Endothelial cell of umbilical vein (primary cell): Measurements from ENCODE around the gene MAML2. TPM values are rescaled to one million over a fixed set of nuclear protein-coding genes. Genes with fewer than 3 reads are reported as not detected.

ENCODE experiments used
- BruUV-seq: library from RNA; stranded (reverse); fragments of 400-500 nt; replicated peaks from 2 replicates; lab custom pipeline; 2021; lab: Mats Ljungman, UMichigan
- CTCF ChIA-PET: fragments of 300-600, 350-600 bp; sonication (Branson Sonifier 250); formaldehyde crosslinking; loops from one replicate; lab custom pipeline; 2021; ENCODE audit warnings: antibody characterized with exemption, inconsistent platforms; lab: Charles Lee
- POLR2A ChIA-PET: fragments of 300-600, 350-600 bp; sonication (Branson Sonifier 250); formaldehyde crosslinking; loops from one replicate; lab custom pipeline; 2021; ENCODE audit warnings: antibody characterized with exemption, inconsistent platforms; lab: Charles Lee
- DNase-seq: peaks from one replicate; pipeline ENCODE4 v3.0.0-alpha.2; 2011; ENCODE audit warnings: low read depth, low spot score
- FAIRE-seq: peaks from 2 replicates; lab custom pipeline; 2011; peaks lifted over from hg19 to GRCh38; lab: Jason Lieb, UNC
- H2AFZ ChIP-seq: 2 replicates; pipeline ENCODE4 v1.6.0; 2012; ENCODE audit warnings: low read depth, low read length, control low read depth, inconsistent platforms
- H3K27ac ChIP-seq: 2 replicates; pipeline ENCODE4 v1.5.1; 2011; ENCODE audit warnings: low read depth, mild to moderate bottlenecking, control low read depth, low read length, moderate library complexity; ENCODE audit not compliant: insufficient read depth
- H3K27me3 ChIP-seq, 2 experiments: 2 replicates each; pipeline versions ENCODE4 v1.6.0 to v1.6.1; 2011; ENCODE audit warnings: low read length in 2 of 2, mixed read lengths in 1 of 2; ENCODE audit not compliant: control insufficient read depth in 2 of 2, insufficient read depth in 2 of 2
- H3K36me3 ChIP-seq, 2 experiments: 2 replicates in 1 of 2; 3 replicates in 1 of 2; pipeline ENCODE4 v1.5.1; 2011; ENCODE audit warnings: low read length in 2 of 2, mild to moderate bottlenecking in 1 of 2, moderate library complexity in 1 of 2; ENCODE audit not compliant: control insufficient read depth in 2 of 2, insufficient read depth in 2 of 2; ENCODE audit errors: extremely low read depth in 1 of 2
- H3K4me1 ChIP-seq: 3 replicates; pipeline ENCODE4 v1.5.1; 2011; ENCODE audit warnings: mild to moderate bottlenecking, low read length; ENCODE audit not compliant: control insufficient read depth, insufficient read depth; ENCODE audit errors: extremely low read depth
- H3K4me2 ChIP-seq: 2 replicates; pipeline ENCODE4 v1.6.1; 2011; ENCODE audit warnings: low read length, control low read depth, mixed read lengths; ENCODE audit not compliant: insufficient read depth
- H3K4me3 ChIP-seq, 3 experiments: fragments of 200-600 bp in 1 of 3; sonication (generic), shearing (Covaris generic) in 1 of 3; replicated peaks in 1 of 3; 2 replicates each; pipeline ENCODE4 v1.5.1; 2011 to 2016; ENCODE audit warnings: control low read depth in 3 of 3, low read length in 3 of 3, mild to moderate bottlenecking in 2 of 3, inconsistent platforms in 1 of 3, low read depth in 1 of 3, moderate library complexity in 1 of 3; ENCODE audit not compliant: insufficient read depth in 1 of 3
- H3K79me2 ChIP-seq: 2 replicates; pipeline ENCODE4 v1.6.0; 2012; ENCODE audit warnings: low read length, inconsistent platforms; ENCODE audit not compliant: control insufficient read depth, insufficient read depth
- H3K9ac ChIP-seq: replicated peaks from 2 replicates; pipeline ENCODE3; 2011; ENCODE audit warnings: low read length, control low read depth; ENCODE audit not compliant: insufficient read depth; ENCODE audit errors: extremely low read depth
- H3K9me1 ChIP-seq: replicated peaks from 3 replicates; pipeline ENCODE4 v1.6.0; 2011; ENCODE audit warnings: mild to moderate bottlenecking, low read length; ENCODE audit not compliant: control insufficient read depth, insufficient read depth; ENCODE audit errors: extremely low read depth
- H3K9me3 ChIP-seq: replicated peaks from 2 replicates; pipeline ENCODE4 v1.5.1; 2012; ENCODE audit warnings: low read length, inconsistent platforms; ENCODE audit not compliant: control insufficient read depth, insufficient read depth
- H4K20me1 ChIP-seq: replicated peaks from 2 replicates; pipeline ENCODE3; 2011; ENCODE audit warnings: mild to moderate bottlenecking, low read length; ENCODE audit not compliant: control insufficient read depth, insufficient read depth; ENCODE audit errors: extremely low read depth
- EZH2 ChIP-seq: IDR thresholded peaks from 2 replicates; pipeline ENCODE4 v1.6.1; 2012; ENCODE audit warnings: borderline replicate concordance, low read depth, mild to moderate bottlenecking, moderate library complexity, low read length, inconsistent platforms; ENCODE audit not compliant: severe bottlenecking
- FOS ChIP-seq: IDR thresholded peaks from 2 replicates; pipeline ENCODE4 v1.6.1; 2011; ENCODE audit warnings: mild to moderate bottlenecking, low read length, moderate library complexity, borderline replicate concordance; ENCODE audit not compliant: insufficient read depth
- JUN ChIP-seq: IDR thresholded peaks from 2 replicates; pipeline ENCODE4 v1.6.1; 2011; ENCODE audit warnings: borderline replicate concordance, low read depth; ENCODE audit not compliant: insufficient read length, insufficient read depth
- MYC ChIP-seq: IDR thresholded peaks from one replicate; pipeline ENCODE4 v1.6.1; 2011; ENCODE audit warnings: mild to moderate bottlenecking, low read depth, low read length
- POLR2A ChIP-seq: IDR thresholded peaks from 2 replicates; pipeline ENCODE4 v1.6.1; 2012; ENCODE audit warnings: low read depth, mild to moderate bottlenecking, control low read depth, low read length
- dilution Hi-C: fragments of 300-500 bp; cut with MboI; formaldehyde crosslinking; loops from one replicate; pipeline ENCODE4 v1.15.0; 2019; ENCODE audit warnings: low sequenced_read_pairs; ENCODE audit not compliant: extremely low pct_ligation_motif_present
- intact Hi-C: fragments of 100-400 bp; cut with micrococcal nuclease; formaldehyde crosslinking; loops from one replicate; pipeline ENCODE4 v1.10.0; 2022
- polyA plus RNA-seq, 4 experiments: library from polyadenylated mRNA; depleted of rRNA in 3 of 4; stranded (reverse) in 3 of 4; unstranded in 1 of 4; fragments of >200 nt; gene quantifications; 2 replicates each; pipeline versions ENCODE4 v1.2.1 to v1.2.3, GENCODE V29; 2011 to 2012; ENCODE audit warnings: missing spikeins in 1 of 4
- total RNA-seq: library from RNA; stranded (reverse); gene quantifications from 2 replicates; pipeline ENCODE4 v1.2.3, GENCODE V29; 2021
- TF ChIP-seq, protein P1 (sequence below): IDR thresholded peaks from 2 replicates; pipeline ENCODE4 v1.6.1; 2011; ENCODE audit not compliant: insufficient read depth, insufficient read length

MAML2 gene
- total and polyA plus RNA-seq, 2 donors (not counting 3 experiments of a cell fraction or from before 2014, with no cell fraction given) = 12.4 to 16.8 TPM

DNA sequence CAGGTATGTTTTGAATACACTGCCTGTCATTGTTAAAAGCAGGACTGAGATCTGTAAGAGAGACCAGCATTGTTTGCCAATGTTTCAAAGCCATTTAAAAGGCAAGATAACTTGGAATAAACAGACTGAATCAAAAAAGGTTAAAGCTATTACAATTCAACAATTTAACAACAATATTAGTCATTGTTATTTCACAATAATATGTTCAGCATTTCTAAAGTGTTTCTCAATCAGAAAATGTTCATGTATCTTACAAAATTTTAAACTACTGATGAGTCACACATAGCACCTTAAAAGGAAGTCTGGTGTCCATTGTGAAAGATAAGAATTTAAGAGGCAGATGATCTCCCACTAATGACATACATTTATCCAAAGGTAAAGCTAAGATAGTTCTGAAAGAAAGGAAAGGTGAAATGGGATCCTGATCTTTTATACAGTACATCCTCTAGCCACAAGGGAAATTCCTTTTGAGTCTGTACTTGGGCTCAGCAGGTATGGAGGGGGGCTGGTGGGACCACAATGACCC lies 79.7 kb downstream of the MAML2 start:
- DNase-seq (peak; percentile 45), FAIRE-seq (no peak)
- Histone ChIP-seq H3K9me1 (no peaks in the 10 kb centered on the region), H3K79me2 (no peaks in the 10 kb centered on the region), H3K27me3 (no peaks in the 10 kb centered on the region), H4K20me1 (no peaks in the 10 kb centered on the region), H3K9ac (no peak overlapping the region), H3K36me3 (no peaks in the 10 kb centered on the region), H3K4me2 (peak overlapping the region; percentile 9), H3K27ac (peak overlapping the region; percentile 15), H2AFZ (no peak overlapping the region), H3K9me3 (no peaks in the 10 kb centered on the region), H3K4me3 (no peak overlapping the region), H3K4me1 (peaks cover 47% of the 10 kb centered on the region)
- intact Hi-C loops = no loop called here
- TF ChIP-seq JUN = peak; percentile 63
- TF ChIP-seq MYC = no peak
- peak; percentile 55 for TF ChIP-seq FOS
- CTCF ChIA-PET = interaction anchor here (0.9 to 1.7 kb wide), 5 partner anchors 9 to 209 kb away, joined by 3 to 12 read pairs (median 5); partner anchors contain the start of gene MAML2
- POLR2A ChIA-PET = interaction anchor here (0.8 kb wide), 1 partner anchor 44 kb away, joined by 3 read pairs; no protein-coding TSS in a partner anchor
- dilution Hi-C loops = no loop called here
- BruUV-seq = no TSS peak

DNA sequence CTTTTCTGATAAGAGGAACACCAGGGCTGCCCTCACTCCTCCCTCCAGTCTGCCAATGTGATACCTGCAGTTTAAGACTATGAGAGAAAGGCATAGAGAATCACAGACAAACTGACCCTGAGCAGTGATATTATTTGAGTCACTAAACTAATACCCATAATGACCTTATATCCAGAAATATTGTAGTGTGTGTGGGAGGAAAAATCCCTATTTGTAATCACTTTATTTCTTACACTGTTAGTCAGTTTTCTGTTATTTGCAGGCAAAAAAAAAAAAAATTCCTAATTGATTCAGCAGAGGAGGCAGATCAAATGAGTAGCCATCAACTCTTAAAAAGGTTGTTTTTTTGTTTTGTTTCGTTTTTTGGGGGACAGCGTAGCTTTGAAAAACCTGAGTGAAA lies 82.5 kb downstream of the MAML2 start:
- Histone ChIP-seq H3K27ac (no peak overlapping the region), H3K9me3 (no peaks in the 10 kb centered on the region), H3K4me2 (no peak overlapping the region), H3K36me3 (no peaks in the 10 kb centered on the region), H3K4me3 (no peak overlapping the region), H3K27me3 (no peaks in the 10 kb centered on the region), H4K20me1 (no peaks in the 10 kb centered on the region), H3K4me1 (peaks cover 42% of the 10 kb centered on the region), H3K9ac (no peak overlapping the region), H3K79me2 (no peaks in the 10 kb centered on the region), H2AFZ (no peak overlapping the region), H3K9me1 (no peaks in the 10 kb centered on the region)
- intact Hi-C loops = no loop called here
- CTCF ChIA-PET = interaction anchor here (1.7 kb wide), 1 partner anchor 83 kb away, joined by 6 read pairs; the partner anchor contains the start of gene MAML2
- TF ChIP-seq EZH2 (no peak), JUN (no peak), MYC (no peak), FOS (no peak), POLR2A (no peak)
- TF ChIP-seq, protein P1, sequence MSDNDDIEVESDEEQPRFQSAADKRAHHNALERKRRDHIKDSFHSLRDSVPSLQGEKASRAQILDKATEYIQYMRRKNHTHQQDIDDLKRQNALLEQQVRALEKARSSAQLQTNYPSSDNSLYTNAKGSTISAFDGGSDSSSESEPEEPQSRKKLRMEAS = no peak
- DNase-seq (no peak), FAIRE-seq (no peak)
- dilution Hi-C loops = no loop called here
- POLR2A ChIA-PET = no interaction called here
- no TSS peak for BruUV-seq
